GM12878 (cell line): Measurements from ENCODE around the gene H19. TPM values are rescaled to one million over a fixed set of nuclear protein-coding genes. Genes with fewer than 3 reads are reported as not detected.

ENCODE experiments used
- ATAC-seq: fragments of 200-7000 bp; cut with Tn5 transposase; 3 replicates; pipeline ENCODE4 v1.9.1; 2020; ENCODE audit warnings: mild to moderate bottlenecking, moderate library complexity
- BruUV-seq: library from RNA; stranded (reverse); fragments of 400-500 nt; replicated peaks from 2 replicates; lab custom pipeline; 2021; lab: Mats Ljungman, UMichigan
- CTCF ChIA-PET: fragments of 300-600 bp; sonication (Branson Sonifier 250); formaldehyde crosslinking; extraction: SDS; loops from one replicate; lab custom pipeline; 2021; ENCODE audit warnings: inconsistent platforms; lab: Yijun Ruan, JAX
- POLR2A ChIA-PET: fragments of 350-600 bp; formaldehyde crosslinking; extraction: SDS; loops from one replicate; lab custom pipeline; 2021; ENCODE audit warnings: inconsistent platforms; lab: Charles Lee
- RAD21 ChIA-PET: fragments of 300-600 bp; sonication (Branson Sonifier 250); formaldehyde crosslinking; loops from one replicate; lab custom pipeline; 2023; ENCODE audit warnings: antibody characterized with exemption; ENCODE audit not compliant: unreplicated experiment; lab: Charles Lee
- SMC1A ChIA-PET: fragments of 300-600 bp; sonication (Branson Sonifier 250); formaldehyde crosslinking; loops from one replicate; lab custom pipeline; 2023; ENCODE audit not compliant: unreplicated experiment, uncharacterized antibody; lab: Charles Lee
- DNase-seq: peaks from one replicate; pipeline ENCODE4 v3.0.0-alpha.2; 2011; ENCODE audit warnings: low read depth, low spot score
- FAIRE-seq: peaks from 3 replicates; lab custom pipeline; 2011; peaks lifted over from hg19 to GRCh38; lab: Jason Lieb, UNC
- H2AFZ ChIP-seq: 2 replicates; pipeline ENCODE4 v1.6.0; 2011; ENCODE audit warnings: low read depth, low read length, control low read depth; ENCODE audit not compliant: control insufficient read depth
- H3K27ac ChIP-seq: 2 replicates; pipeline ENCODE4 v1.5.1; 2011; ENCODE audit warnings: control low read depth; ENCODE audit not compliant: control insufficient read depth, insufficient read depth
- H3K27me3 ChIP-seq, 2 experiments: replicated peaks in 1 of 2; 2 replicates each; pipeline versions ENCODE4 v1.6.0 to v1.6.1; 2011; ENCODE audit warnings: low read length in 1 of 2; ENCODE audit not compliant: control insufficient read depth in 2 of 2, insufficient read depth in 2 of 2
- H3K36me3 ChIP-seq, 2 experiments: 2 replicates each; pipeline ENCODE4 v1.5.1; 2011; ENCODE audit warnings: low read length in 1 of 2; ENCODE audit not compliant: control insufficient read depth in 2 of 2, insufficient read depth in 2 of 2
- H3K4me1 ChIP-seq: 2 replicates; pipeline ENCODE4 v1.6.1; 2011; ENCODE audit warnings: mild to moderate bottlenecking, low read length, moderate library complexity, mixed read lengths; ENCODE audit not compliant: control insufficient read depth, insufficient read depth
- H3K4me2 ChIP-seq: 2 replicates; pipeline ENCODE4 v1.6.0; 2011; ENCODE audit warnings: control low read depth; ENCODE audit not compliant: control insufficient read depth, insufficient read depth
- H3K4me3 ChIP-seq: fragments of 200-600 bp; sonication (generic); 2 replicates; pipeline ENCODE4 v1.5.1; 2016
- H3K79me2 ChIP-seq: 2 replicates; pipeline ENCODE4 v1.6.0; 2011; ENCODE audit warnings: low read length; ENCODE audit not compliant: control insufficient read depth, insufficient read depth
- H3K9ac ChIP-seq: 2 replicates; pipeline ENCODE4 v1.8.0; 2011; ENCODE audit warnings: low read length, control low read depth, mixed read lengths; ENCODE audit not compliant: control insufficient read depth, insufficient read depth
- H3K9me3 ChIP-seq: replicated peaks from 3 replicates; pipeline ENCODE4 v1.5.1; 2011; ENCODE audit warnings: mild to moderate bottlenecking, low read length; ENCODE audit not compliant: control insufficient read depth, insufficient read depth
- H4K20me1 ChIP-seq: 2 replicates; pipeline ENCODE4 v1.6.0; 2011; ENCODE audit not compliant: control insufficient read depth, insufficient read depth
- ASH2L ChIP-seq: fragments of 300-600, 200-600 bp; sonication (generic); IDR thresholded peaks from 2 replicates; pipeline ENCODE4 v1.6.1; 2017; ENCODE audit warnings: low read depth, mild to moderate bottlenecking, borderline replicate concordance
- BCLAF1 ChIP-seq: fragments of 450-650 bp; IDR thresholded peaks from 2 replicates; pipeline ENCODE4 v1.6.1; 2017; ENCODE audit warnings: antibody characterized with exemption, mild to moderate bottlenecking, moderate library complexity
- E2F8 ChIP-seq: fragments of 450-650 bp; IDR thresholded peaks from 2 replicates; pipeline ENCODE4 v1.6.1; 2018; ENCODE audit warnings: mild to moderate bottlenecking, low read depth, moderate library complexity; ENCODE audit not compliant: partially characterized antibody
- EED ChIP-seq: sonication (generic); IDR thresholded peaks from 2 replicates; pipeline ENCODE4 v1.6.1; 2016; ENCODE audit warnings: antibody characterized with exemption, low read depth
- HDGF ChIP-seq: fragments of 450-650 bp; IDR thresholded peaks from 2 replicates; pipeline ENCODE4 v1.6.1; 2016; ENCODE audit warnings: antibody characterized with exemption
- IRF5 ChIP-seq: fragments of 450-650 bp; IDR thresholded peaks from 2 replicates; pipeline ENCODE4 v1.6.1; 2017; ENCODE audit warnings: borderline replicate concordance
- NR2C1 ChIP-seq: fragments of 450-650 bp; IDR thresholded peaks from 2 replicates; pipeline ENCODE4 v1.6.1; 2017; ENCODE audit warnings: antibody characterized with exemption, mild to moderate bottlenecking, moderate library complexity
- RAD21 ChIP-seq: IDR thresholded peaks from 2 replicates; pipeline ENCODE4 v1.6.1; 2011; ENCODE audit warnings: mild to moderate bottlenecking, low read depth, low read length, moderate library complexity; ENCODE audit not compliant: insufficient read depth
- RCOR1 ChIP-seq: conservative IDR thresholded peaks from 2 replicates; pipeline ENCODE4 v1.6.1; 2012; ENCODE audit warnings: low read depth, low read length, improper control_type of control experiment
- STAT1 ChIP-seq: fragments of 450-650 bp; conservative IDR thresholded peaks from 2 replicates; pipeline ENCODE4 v1.6.1; 2014; ENCODE audit warnings: antibody characterized with exemption, mild to moderate bottlenecking
- TCF3 ChIP-seq: IDR thresholded peaks from 2 replicates; pipeline ENCODE4 v1.6.1; 2012; ENCODE audit warnings: low read depth, mild to moderate bottlenecking, low read length, borderline replicate concordance; ENCODE audit not compliant: insufficient read depth
- ZBTB4 ChIP-seq: fragments of 450-650 bp; formaldehyde crosslinking; IDR thresholded peaks from 2 replicates; pipeline ENCODE4 v1.4.0; 2022; ENCODE audit warnings: mild to moderate bottlenecking, moderate library complexity
- ZNF274 ChIP-seq: IDR thresholded peaks from one replicate; pipeline ENCODE4 v1.8.0; 2011; ENCODE audit not compliant: insufficient read length, insufficient read depth
- WGBS: methylation state at CpG from one replicate; pipeline ENCODE4 v1.1.6; 2016; ENCODE audit warnings: low lambda C conversion rate; ENCODE audit not compliant: insufficient replicate concordance, insufficient coverage; ENCODE audit errors: missing lambda C conversion rate; 5-methylcytosine and 5-hydroxymethylcytosine counted together
- in situ Hi-C: fragments of 300-500 bp; cut with MboI; formaldehyde crosslinking; loops from 9 replicates; pipeline ENCODE4 v1.14.3; 2018; ENCODE audit warnings: mixed read lengths
- intact Hi-C: fragments of 100-400 bp; cut with micrococcal nuclease; formaldehyde crosslinking; loops from one replicate; pipeline ENCODE4 v1.14.2; 2022; ENCODE audit not compliant: unreplicated experiment
- polyA plus RNA-seq, 11 experiments: library from polyadenylated mRNA; depleted of rRNA in 4 of 11; unstranded in 6 of 11; stranded (reverse) in 5 of 11; fragments of >200 nt; fragmentation: Nextera tagmentation in 4 of 11; fragmentation: Illumina TruSeq in 1 of 11; extraction: Ambion mirVana in 4 of 11; extraction: Trizol in 1 of 11; gene quantifications; 1 replicate in 1 of 11; 2 replicates in 10 of 11; pipeline versions ENCODE4 v1.2.1 to v1.2.3, GENCODE V29; 2011 to 2016; ENCODE audit warnings: inconsistent platforms in 2 of 11, missing spikeins in 2 of 11, low read depth in 1 of 11
- total RNA-seq, 4 experiments: library from RNA; depleted of rRNA in 3 of 4; stranded (reverse); fragments of >200 nt in 3 of 4; fragmentation: Illumina TruSeq in 1 of 4; extraction: Trizol in 1 of 4; gene quantifications; 2 replicates each; pipeline versions ENCODE4 v1.2.1 to v1.2.3, GENCODE V29; 2013 to 2021

H19 gene
- total and polyA plus RNA-seq, 10 of the 15 experiments (the other 5 are each of a cell fraction or from before 2014, with no cell fraction given): 0.04 to 1.2 (median 0.31) TPM; not detected in 6

GRCh38 chr11:1946812-1947484 lies 50.7 kb downstream of the H19 start, which contains the start of gene MRPL23:
Gene MRPL23, plus strand, starts transcription at chr11:1947332. Its CDS starts 31 bp downstream, at chr11:1947363.
- no peak within 1 kb of the TSS for H3K4me2 ChIP-seq
- ChIA-PET CTCF (interaction anchor here (1.0 to 1.3 kb wide), 3 partner anchors 54 to 253 kb away, joined by 3 read pairs; no protein-coding TSS in a partner anchor), RAD21 (interaction anchor here (1.0 kb wide), 1 partner anchor 65 kb away, joined by 3 read pairs; no protein-coding TSS in a partner anchor), SMC1A (no interaction called here), POLR2A (interaction anchor here (1.0 kb wide), 1 partner anchor 94 kb away, joined by 3 read pairs; the partner anchor contains the start of gene LSP1)
- H3K36me3 ChIP-seq: no peaks in the 10 kb centered on the region
- no peaks in the 10 kb centered on the region for H3K9me3 ChIP-seq
- no peaks in the 10 kb centered on the region for H3K79me2 ChIP-seq
- no CpG with 5 or more reads among the region's 85 CpGs for WGBS
- FAIRE-seq: no peak
- H3K27ac ChIP-seq: no peak within 1 kb of the TSS
- H3K4me3 ChIP-seq: no peak within 1 kb of the TSS
- H3K27me3 ChIP-seq: no peaks in the 10 kb centered on the region
- in situ Hi-C loops: no loop called here
- DNase-seq: no peak
- peak; percentile 77 for ATAC-seq
- H4K20me1 ChIP-seq: no peaks in the 10 kb centered on the region
- no peaks in the 10 kb centered on the region for H3K4me1 ChIP-seq
- H2AFZ ChIP-seq: no peak within 1 kb of the TSS
- intact Hi-C loops: no loop called here
- BruUV-seq: no TSS peak
- H3K9ac ChIP-seq: no peak within 1 kb of the TSS
- no peak for TF ChIP-seq EED
- no peak for TF ChIP-seq STAT1
- TF ChIP-seq RCOR1: no peak
- TF ChIP-seq TCF3: no peak
- no peak for TF ChIP-seq HDGF
- TF ChIP-seq RAD21: no peak
- TF ChIP-seq ZNF274: no peak
- TF ChIP-seq IRF5: no peak
- no peak for TF ChIP-seq E2F8
- no peak for TF ChIP-seq ASH2L
- TF ChIP-seq ZBTB4 (CRISPR knock-in tag): no peak
- no peak for TF ChIP-seq BCLAF1
- TF ChIP-seq NR2C1: no peak
